ENCODE measurements around the gene PTAFR. TPM values are rescaled to one million over a fixed set of nuclear protein-coding genes. Genes with fewer than 3 reads are reported as not detected.

PTAFR gene
- total RNA-seq, 2 donors from 2014 or later = 2.3 to 3.6 TPM

GRCh38 chr1:28190996-28191645 lies 14.6 kb upstream of the PTAFR start:
- no peak for ATAC-seq
- H3K36me3 ChIP-seq (replicated peaks in 1 of 2; ENCODE audit: insufficient read depth in 1 of 2, low read depth in 2 of 2) = no peaks in the 10 kb centered on the region
- intact Hi-C loops (cut with DNase I) = no loop called here
- no peak overlapping the region for H3K27ac ChIP-seq
- no peak overlapping the region for H3K4me3 ChIP-seq
- WGBS, 2 donors = 56 to 78% methylated on average over 12 of the region's 12 CpGs
- no peaks in the 10 kb centered on the region for H3K4me1 ChIP-seq
- no peaks in the 10 kb centered on the region for H3K9me3 ChIP-seq
- TF ChIP-seq CTCF (IDR thresholded peaks at IDR 0.05) (no peak), POLR2A (IDR thresholded peaks at IDR 0.05) (no peak)
- no peak for DNase-seq
- H3K27me3 ChIP-seq = no peaks in the 10 kb centered on the region

- DNase-seq = no peak
- Histone ChIP-seq H3K36me3 (replicated peaks in 1 of 2; ENCODE audit: insufficient read depth in 1 of 2, low read depth in 2 of 2) (no peaks in the 10 kb centered on the region), H3K4me1 (no peaks in the 10 kb centered on the region), H3K9me3 (no peaks in the 10 kb centered on the region), H3K4me3 (no peak overlapping the region), H3K27me3 (no peaks in the 10 kb centered on the region), H3K27ac (no peak overlapping the region)
- TF ChIP-seq CTCF (IDR thresholded peaks at IDR 0.05) (no peak), POLR2A (IDR thresholded peaks at IDR 0.05) (no peak)
- intact Hi-C loops (cut with DNase I) = no loop called here
- WGBS, 2 donors = 47 to 49% methylated on average over 3 of the region's 3 CpGs
- ATAC-seq = no peak
Measured at GRCh38 chr1:28190337-28190979, 14.0 kb upstream of the PTAFR start.

GRCh38 chr1:28185071-28185470 lies 8.6 kb upstream of the PTAFR start:
- Histone ChIP-seq H3K4me1 (no peaks in the 10 kb centered on the region), H3K9me3 (no peaks in the 10 kb centered on the region)
- no peak for ATAC-seq

GRCh38 chr1:28180306-28181305 lies 4.1 kb upstream of the PTAFR start:
- no peaks in the 10 kb centered on the region for H3K36me3 ChIP-seq (replicated peaks in 1 of 2; ENCODE audit: insufficient read depth in 1 of 2, low read depth in 2 of 2)
- H3K27me3 ChIP-seq = no peaks in the 10 kb centered on the region
- H3K9me3 ChIP-seq = no peaks in the 10 kb centered on the region
- intact Hi-C loops (cut with DNase I) = no loop called here
- no peak for TF ChIP-seq CTCF (IDR thresholded peaks at IDR 0.05)
- no peak for TF ChIP-seq POLR2A (IDR thresholded peaks at IDR 0.05)
- no peak overlapping the region for H3K27ac ChIP-seq
- WGBS, 2 donors = 62 to 71% methylated on average over 12 of the region's 12 CpGs
- no peaks in the 10 kb centered on the region for H3K4me1 ChIP-seq
- H3K4me3 ChIP-seq = no peak overlapping the region
- DNase-seq (no peak), ATAC-seq (no peak)

More at GRCh38 chr1:28185071-28185470, 8.6 kb upstream of the PTAFR start:
- Histone ChIP-seq H3K36me3 (replicated peaks in 1 of 2; ENCODE audit: insufficient read depth in 1 of 2, low read depth in 2 of 2) (no peaks in the 10 kb centered on the region), H3K27me3 (no peaks in the 10 kb centered on the region), H3K4me3 (no peak overlapping the region), H3K27ac (no peak overlapping the region)
- no peak for DNase-seq
- intact Hi-C loops (cut with DNase I) = no loop called here
- WGBS, 2 donors = 80 to 88% methylated on average over 1 of the region's 1 CpG
- TF ChIP-seq POLR2A (IDR thresholded peaks at IDR 0.05) (no peak), CTCF (IDR thresholded peaks at IDR 0.05) (no peak)

Data from body of pancreas (tissue), 4 donors.